WTC11 (cell line): ENCODE results near the gene SLIT1. TPM values are rescaled to one million over a fixed set of nuclear protein-coding genes. Genes with fewer than 3 reads are reported as not detected.

Source experiments
- ATAC-seq: fragments of 200-7000 bp; cut with Tn5 transposase; 2 replicates; pipeline ENCODE4 v1.10.0; 2021; ENCODE audit warnings: mild to moderate bottlenecking, moderate library complexity
- CTCF ChIA-PET: fragments of 300-600 bp; sonication (Branson Sonifier 250); formaldehyde crosslinking; loops from one replicate; lab custom pipeline; 2021; ENCODE audit warnings: antibody characterized with exemption; lab: Charles Lee
- POLR2A ChIA-PET: fragments of 350-600 bp; sonication (Branson Sonifier 250); formaldehyde crosslinking; loops from one replicate; lab custom pipeline; 2021; ENCODE audit warnings: antibody characterized with exemption; lab: Charles Lee
- DNase-seq: peaks from one replicate; pipeline ENCODE4 v3.0.0; 2021; ENCODE audit warnings: low spot score
- H3K27ac Mint-ChIP-seq: 2 replicates; pipeline ENCODE4 v1.8.0; 2021; ENCODE audit warnings: mixed read lengths
- H3K27me3 Mint-ChIP-seq: 2 replicates; pipeline ENCODE4 v1.8.0; 2021; ENCODE audit warnings: low read depth, mild to moderate bottlenecking, moderate library complexity, mixed read lengths
- H3K36me3 Mint-ChIP-seq: 2 replicates; pipeline ENCODE4 v1.8.0; 2021; ENCODE audit warnings: mixed read lengths
- H3K4me1 Mint-ChIP-seq: 2 replicates; pipeline ENCODE4 v1.8.0; 2022; ENCODE audit warnings: mixed read lengths
- H3K4me3 Mint-ChIP-seq: 2 replicates; pipeline ENCODE4 v1.8.0; 2021; ENCODE audit warnings: mild to moderate bottlenecking, moderate library complexity, mixed read lengths
- H3K9me3 Mint-ChIP-seq: 2 replicates; pipeline ENCODE4 v1.8.0; 2021; ENCODE audit warnings: mixed read lengths
- AFF4 ChIP-seq: sonication (generic); formaldehyde crosslinking; IDR thresholded peaks from 2 replicates; pipeline ENCODE4 v1.8.1; 2023; ENCODE audit warnings: mild to moderate bottlenecking, missing genetic modification reagents, borderline replicate concordance
- ATF6 ChIP-seq: sonication (generic); formaldehyde crosslinking; IDR thresholded peaks from 2 replicates; pipeline ENCODE4 v1.8.1; 2023; ENCODE audit warnings: mild to moderate bottlenecking, missing genetic modification reagents
- CDX4 ChIP-seq: fragments of 250-450 bp; sonication (Bioruptor Pico); IDR thresholded peaks from 2 replicates; pipeline ENCODE4 v1.9.0; 2021; ENCODE audit warnings: moderate library complexity, mild to moderate bottlenecking, inconsistent platforms, borderline replicate concordance
- CREB1 ChIP-seq: sonication (generic); formaldehyde crosslinking; IDR thresholded peaks from 2 replicates; pipeline ENCODE4 v1.8.0; 2023; ENCODE audit warnings: mild to moderate bottlenecking, missing genetic modification reagents
- FOXJ3 ChIP-seq: sonication (generic); formaldehyde crosslinking; IDR thresholded peaks from 2 replicates; pipeline ENCODE4 v1.9.0; 2021; ENCODE audit warnings: missing genetic modification reagents, mild to moderate bottlenecking, borderline replicate concordance
- FOXP1 ChIP-seq: sonication (generic); formaldehyde crosslinking; IDR thresholded peaks from 2 replicates; pipeline ENCODE4 v1.8.0; 2022; ENCODE audit warnings: missing genetic modification reagents, mild to moderate bottlenecking, moderate library complexity, borderline replicate concordance
- GTF2I ChIP-seq: fragments of 250-450 bp; sonication (Bioruptor Pico); conservative IDR thresholded peaks from 2 replicates; pipeline ENCODE4 v1.4.0; 2021; ENCODE audit warnings: mild to moderate bottlenecking
- HMGA2 ChIP-seq: fragments of 250-450 bp; sonication (Bioruptor Pico); IDR thresholded peaks from 2 replicates; pipeline ENCODE4 v1.4.0; 2021; ENCODE audit warnings: mild to moderate bottlenecking, moderate library complexity
- HMGXB4 ChIP-seq: sonication (generic); formaldehyde crosslinking; IDR thresholded peaks from 2 replicates; pipeline ENCODE4 v1.8.1; 2023; ENCODE audit warnings: mild to moderate bottlenecking, moderate library complexity, missing genetic modification reagents
- NFYB ChIP-seq: sonication (generic); formaldehyde crosslinking; conservative IDR thresholded peaks from 2 replicates; pipeline ENCODE4 v1.8.0; 2022; ENCODE audit warnings: low read depth, missing genetic modification reagents
- NR1H2 ChIP-seq: sonication (generic); formaldehyde crosslinking; IDR thresholded peaks from 2 replicates; pipeline ENCODE4 v1.9.0; 2021; ENCODE audit warnings: mild to moderate bottlenecking, moderate library complexity, missing genetic modification reagents
- NR3C1 ChIP-seq: sonication (generic); formaldehyde crosslinking; conservative IDR thresholded peaks from 2 replicates; pipeline ENCODE4 v1.8.1; 2023; ENCODE audit warnings: low read depth, mild to moderate bottlenecking, missing genetic modification reagents
- PREB ChIP-seq: sonication (generic); formaldehyde crosslinking; IDR thresholded peaks from 2 replicates; pipeline ENCODE4 v1.8.1; 2022; ENCODE audit warnings: mild to moderate bottlenecking, missing genetic modification reagents, moderate library complexity, borderline replicate concordance
- SMAD3 ChIP-seq: sonication (generic); formaldehyde crosslinking; IDR thresholded peaks from 2 replicates; pipeline ENCODE4 v1.8.0; 2022; ENCODE audit warnings: missing genetic modification reagents, mild to moderate bottlenecking, borderline replicate concordance
- ZBTB43 ChIP-seq: sonication (generic); formaldehyde crosslinking; IDR thresholded peaks from 2 replicates; pipeline ENCODE4 v1.8.1; 2023; ENCODE audit warnings: mild to moderate bottlenecking, missing genetic modification reagents
- ZNF425 ChIP-seq: fragments of 250-450 bp; sonication (Bioruptor Pico); conservative IDR thresholded peaks from 2 replicates; pipeline ENCODE4 v1.9.0; 2021; ENCODE audit warnings: mild to moderate bottlenecking
- ZNF512 ChIP-seq: sonication (generic); formaldehyde crosslinking; IDR thresholded peaks from 2 replicates; pipeline ENCODE4 v1.8.1; 2022; ENCODE audit warnings: missing genetic modification reagents, borderline replicate concordance
- total RNA-seq: library from RNA; stranded (reverse); gene quantifications from 3 replicates; pipeline ENCODE4 v1.2.3, GENCODE V29; 2021

Gene SLIT1
- total RNA-seq, 1 experiment from 2014 or later, result 1.6 TPM

- H3K27me3 Mint-ChIP-seq, result no peaks in the 10 kb centered on the region
- ChIA-PET CTCF (no interaction called here), POLR2A (no interaction called here)
- TF ChIP-seq SMAD3 (CRISPR knock-in tag), result no peak
- TF ChIP-seq NR1H2 (CRISPR knock-in tag), result no peak
- TF ChIP-seq GTF2I (CRISPR knock-in tag), result no peak
- TF ChIP-seq FOXJ3 (CRISPR knock-in tag), result no peak
- no peak for TF ChIP-seq NR3C1
- TF ChIP-seq ATF6 (CRISPR knock-in tag), result no peak
- no peak for TF ChIP-seq CDX4 (CRISPR knock-in tag)
- TF ChIP-seq ZBTB43 (CRISPR knock-in tag), result no peak
- TF ChIP-seq HMGA2 (CRISPR knock-in tag), result no peak
- H3K4me1 Mint-ChIP-seq, result peaks cover 6% of the 10 kb centered on the region; the same call in 1 of the 2 replicates
- H3K36me3 Mint-ChIP-seq, result no peaks in the 10 kb centered on the region
- no peak overlapping the region for H3K4me3 Mint-ChIP-seq
- no peak overlapping the region for H3K27ac Mint-ChIP-seq
- no peak for ATAC-seq
- no peak for DNase-seq
- H3K9me3 Mint-ChIP-seq, result no peaks in the 10 kb centered on the region
These were observed 211.7 kb downstream of the SLIT1 start for GRCh38 chr10:96973809-96974747.

- no peaks in the 10 kb centered on the region for H3K27me3 Mint-ChIP-seq
- ChIA-PET POLR2A (no interaction called here), CTCF (no interaction called here)
- no peaks in the 10 kb centered on the region for H3K36me3 Mint-ChIP-seq
- H3K27ac Mint-ChIP-seq, result no peak overlapping the region
- no peaks in the 10 kb centered on the region for H3K9me3 Mint-ChIP-seq
- ATAC-seq (no peak), DNase-seq (no peak)
- no peak overlapping the region for H3K4me3 Mint-ChIP-seq
- peaks cover 6% of the 10 kb centered on the region; the same call in 1 of the 2 replicates for H3K4me1 Mint-ChIP-seq
- TF ChIP-seq FOXP1 (CRISPR knock-in tag), result no peak
- TF ChIP-seq PREB (CRISPR knock-in tag), result no peak
- no peak for TF ChIP-seq SMAD3 (CRISPR knock-in tag)
- no peak for TF ChIP-seq HMGXB4 (CRISPR knock-in tag)
- no peak for TF ChIP-seq ZNF512 (CRISPR knock-in tag)
- no peak for TF ChIP-seq CREB1 (CRISPR knock-in tag)
- no peak for TF ChIP-seq ZNF425
- TF ChIP-seq AFF4 (CRISPR knock-in tag), result no peak
- TF ChIP-seq NFYB (CRISPR knock-in tag), result no peak
These were observed 213.5 kb downstream of the SLIT1 start for GRCh38 chr10:96972264-96972663.
